Loucy (cell line): ENCODE measurements around the gene ZBTB12.

Experiments
- EZH2phosphoT487 ChIP-seq: fragments of 200-600 bp; IDR thresholded peaks from 2 replicates; pipeline ENCODE4 v1.6.1; 2018; ENCODE audit warnings: antibody characterized with exemption, mild to moderate bottlenecking, moderate library complexity, borderline replicate concordance
- TF ChIP-seq, protein P1 (sequence below): fragments of 200-600 bp; sonication (generic); conservative IDR thresholded peaks from 2 replicates; pipeline ENCODE4 v1.5.1; 2014; ENCODE audit warnings: mild to moderate bottlenecking, antibody characterized with exemption, low read length

DNA sequence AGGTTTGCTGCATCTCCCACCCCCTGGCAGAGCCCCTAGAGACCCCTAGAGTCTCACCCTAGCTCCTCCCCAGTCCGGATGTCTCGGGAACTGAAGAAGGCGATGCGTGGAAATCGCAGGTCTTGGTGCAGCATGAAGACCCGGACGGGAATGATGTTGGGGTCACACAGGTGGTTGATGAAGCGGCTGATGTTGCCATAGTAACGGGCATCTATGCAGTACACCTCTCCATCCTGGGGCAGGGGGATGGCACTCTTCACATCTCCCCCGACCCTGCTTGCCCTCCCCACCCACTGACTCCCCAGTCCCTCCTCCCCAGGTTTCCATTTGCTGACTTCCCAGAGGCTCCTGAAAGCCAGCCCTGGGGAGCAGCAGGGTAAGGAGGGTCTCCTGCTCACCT lies 21.3 kb downstream of the ZBTB12 start:
- TF ChIP-seq, protein P1, sequence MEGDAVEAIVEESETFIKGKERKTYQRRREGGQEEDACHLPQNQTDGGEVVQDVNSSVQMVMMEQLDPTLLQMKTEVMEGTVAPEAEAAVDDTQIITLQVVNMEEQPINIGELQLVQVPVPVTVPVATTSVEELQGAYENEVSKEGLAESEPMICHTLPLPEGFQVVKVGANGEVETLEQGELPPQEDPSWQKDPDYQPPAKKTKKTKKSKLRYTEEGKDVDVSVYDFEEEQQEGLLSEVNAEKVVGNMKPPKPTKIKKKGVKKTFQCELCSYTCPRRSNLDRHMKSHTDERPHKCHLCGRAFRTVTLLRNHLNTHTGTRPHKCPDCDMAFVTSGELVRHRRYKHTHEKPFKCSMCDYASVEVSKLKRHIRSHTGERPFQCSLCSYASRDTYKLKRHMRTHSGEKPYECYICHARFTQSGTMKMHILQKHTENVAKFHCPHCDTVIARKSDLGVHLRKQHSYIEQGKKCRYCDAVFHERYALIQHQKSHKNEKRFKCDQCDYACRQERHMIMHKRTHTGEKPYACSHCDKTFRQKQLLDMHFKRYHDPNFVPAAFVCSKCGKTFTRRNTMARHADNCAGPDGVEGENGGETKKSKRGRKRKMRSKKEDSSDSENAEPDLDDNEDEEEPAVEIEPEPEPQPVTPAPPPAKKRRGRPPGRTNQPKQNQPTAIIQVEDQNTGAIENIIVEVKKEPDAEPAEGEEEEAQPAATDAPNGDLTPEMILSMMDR = no peak
- TF ChIP-seq EZH2phosphoT487 = no peak
